Neuron (in vitro differentiated cells): ENCODE results near the gene CLDN7.

ENCODE experiments used
- H2AFZ ChIP-seq: one replicate; pipeline ENCODE4 v1.6.1; 2013; ENCODE audit warnings: low read depth, mild to moderate bottlenecking, inconsistent platforms, low read length, moderate library complexity
- H3K27me3 ChIP-seq: one replicate; pipeline ENCODE4 v1.6.1; 2013; ENCODE audit warnings: low read length; ENCODE audit not compliant: insufficient read depth
- H3K36me3 ChIP-seq: one replicate; pipeline ENCODE4 v1.6.1; 2013; ENCODE audit warnings: low read length; ENCODE audit not compliant: insufficient read depth
- H3K4me1 ChIP-seq: one replicate; pipeline ENCODE4 v1.6.1; 2013; ENCODE audit warnings: low read length; ENCODE audit not compliant: insufficient read depth
- H3K4me3 ChIP-seq: 2 replicates; pipeline ENCODE4 v1.5.1; 2013; ENCODE audit warnings: mild to moderate bottlenecking, low read length, moderate library complexity
- H3K9me3 ChIP-seq: one replicate; pipeline ENCODE4 v1.6.1; 2013; ENCODE audit warnings: low read length

The CLDN7 gene

GRCh38 chr17:7242717-7243452 lies 19.4 kb downstream of the CLDN7 start:
- H3K4me3 ChIP-seq = peak overlapping the region; percentile 80
- H3K36me3 ChIP-seq = peaks cover 44% of the 10 kb centered on the region
- H3K4me1 ChIP-seq = peaks cover 26% of the 10 kb centered on the region
- H2AFZ ChIP-seq = peak overlapping the region; percentile 60
- no peaks in the 10 kb centered on the region for H3K9me3 ChIP-seq
- no peaks in the 10 kb centered on the region for H3K27me3 ChIP-seq

- Histone ChIP-seq H3K27me3 (no peaks in the 10 kb centered on the region), H3K36me3 (peaks cover 45% of the 10 kb centered on the region), H3K4me3 (peak within 1 kb of the TSS; percentile 80), H3K9me3 (no peaks in the 10 kb centered on the region), H3K4me1 (peaks cover 32% of the 10 kb centered on the region), H2AFZ (peak within 1 kb of the TSS; percentile 60)
These were observed 20.2 kb downstream of the CLDN7 start, which contains the start of gene GABARAP for GRCh38 chr17:7241783-7242716. GABARAP (minus strand) TSS chr17:7242449; CDS start chr17:7242330, 119 bp downstream.

DNA sequence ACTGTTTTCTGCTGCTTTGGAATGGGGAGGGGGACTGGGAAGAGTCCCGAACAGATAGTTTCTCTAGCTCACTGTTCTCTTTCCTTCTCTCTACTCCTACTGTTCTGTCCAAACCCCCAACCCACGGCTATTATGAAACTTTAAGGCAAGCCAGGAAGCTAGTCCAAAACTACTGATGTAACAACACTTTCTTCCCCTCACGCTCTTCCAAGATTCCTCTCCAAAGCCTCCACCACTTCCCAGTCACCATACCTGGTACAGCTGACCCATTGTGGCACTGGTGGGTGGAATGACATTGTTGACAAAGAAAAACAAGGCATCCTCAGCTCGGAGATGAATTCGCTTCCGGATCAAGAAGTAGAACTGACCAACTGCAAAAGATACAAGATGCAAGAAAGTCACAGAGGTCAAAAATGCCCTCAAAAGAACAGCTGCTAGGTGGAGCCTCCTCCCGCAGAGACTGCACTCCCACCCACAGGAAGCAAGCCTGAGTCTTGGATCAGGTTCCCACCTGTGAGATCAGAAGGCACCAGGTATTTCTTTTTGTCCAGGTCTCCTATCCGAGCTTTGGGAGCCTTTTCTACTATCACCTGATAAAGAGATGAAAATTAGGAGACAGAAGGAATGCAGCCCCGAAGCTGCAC lies 21.1 kb downstream of the CLDN7 start:
- Histone ChIP-seq H3K36me3 (peaks cover 45% of the 10 kb centered on the region), H2AFZ (no peak overlapping the region), H3K4me3 (peak overlapping the region; percentile 80), H3K9me3 (no peaks in the 10 kb centered on the region), H3K27me3 (no peaks in the 10 kb centered on the region), H3K4me1 (peaks cover 37% of the 10 kb centered on the region)

DNA sequence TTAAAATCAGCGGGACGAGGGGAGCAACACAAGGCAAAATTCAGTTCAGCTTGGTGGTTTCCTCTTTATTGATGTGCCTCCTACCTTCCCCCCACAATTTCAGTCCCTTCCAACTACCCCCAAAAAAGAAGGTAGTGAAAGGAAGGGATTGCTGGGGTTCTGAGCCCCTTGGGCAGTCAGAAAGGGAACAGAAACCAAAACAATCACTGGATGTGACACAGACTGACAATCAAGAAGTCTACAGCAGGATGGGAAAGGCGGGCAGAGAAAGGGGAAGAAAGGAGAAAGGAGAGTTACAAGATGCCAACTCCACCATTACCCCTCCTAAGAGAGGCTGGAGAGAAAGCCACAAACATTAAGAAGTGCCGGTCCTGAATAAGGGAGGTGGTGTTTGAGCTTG lies 21.9 kb downstream of the CLDN7 start:
- H3K27me3 ChIP-seq = no peaks in the 10 kb centered on the region
- H2AFZ ChIP-seq = no peak overlapping the region
- H3K4me1 ChIP-seq = peaks cover 37% of the 10 kb centered on the region
- no peaks in the 10 kb centered on the region for H3K9me3 ChIP-seq
- H3K4me3 ChIP-seq = peak overlapping the region; percentile 80
- peaks cover 49% of the 10 kb centered on the region for H3K36me3 ChIP-seq

GRCh38 chr17:7239091-7240027 lies 22.9 kb downstream of the CLDN7 start, which contains the start of gene PHF23:
PHF23 (minus strand) TSS chr17:7239457; CDS start chr17:7239279, 178 bp downstream.
- H3K36me3 ChIP-seq = peaks cover 47% of the 10 kb centered on the region
- H3K4me1 ChIP-seq = peaks cover 46% of the 10 kb centered on the region

GRCh38 chr17:7238420-7239090 lies 23.7 kb downstream of the CLDN7 start:
- Histone ChIP-seq H3K4me3 (peak overlapping the region; percentile 95), H3K4me1 (peaks cover 46% of the 10 kb centered on the region), H3K27me3 (no peaks in the 10 kb centered on the region), H3K9me3 (no peaks in the 10 kb centered on the region), H2AFZ (no peak overlapping the region), H3K36me3 (peaks cover 40% of the 10 kb centered on the region)

More at GRCh38 chr17:7239091-7240027, 22.9 kb downstream of the CLDN7 start, which contains the start of gene PHF23:
- no peaks in the 10 kb centered on the region for H3K27me3 ChIP-seq
- H3K4me3 ChIP-seq = peak within 1 kb of the TSS; percentile 95
- no peak within 1 kb of the TSS for H2AFZ ChIP-seq
- H3K9me3 ChIP-seq = no peaks in the 10 kb centered on the region

- H3K27me3 ChIP-seq = no peaks in the 10 kb centered on the region
- H3K4me3 ChIP-seq = peak overlapping the region; percentile 95
- peaks cover 40% of the 10 kb centered on the region for H3K36me3 ChIP-seq
- H3K4me1 ChIP-seq = peaks cover 44% of the 10 kb centered on the region
- no peak overlapping the region for H2AFZ ChIP-seq
- H3K9me3 ChIP-seq = no peaks in the 10 kb centered on the region
These were observed 24.4 kb downstream of the CLDN7 start for GRCh38 chr17:7237761-7238419.

DNA sequence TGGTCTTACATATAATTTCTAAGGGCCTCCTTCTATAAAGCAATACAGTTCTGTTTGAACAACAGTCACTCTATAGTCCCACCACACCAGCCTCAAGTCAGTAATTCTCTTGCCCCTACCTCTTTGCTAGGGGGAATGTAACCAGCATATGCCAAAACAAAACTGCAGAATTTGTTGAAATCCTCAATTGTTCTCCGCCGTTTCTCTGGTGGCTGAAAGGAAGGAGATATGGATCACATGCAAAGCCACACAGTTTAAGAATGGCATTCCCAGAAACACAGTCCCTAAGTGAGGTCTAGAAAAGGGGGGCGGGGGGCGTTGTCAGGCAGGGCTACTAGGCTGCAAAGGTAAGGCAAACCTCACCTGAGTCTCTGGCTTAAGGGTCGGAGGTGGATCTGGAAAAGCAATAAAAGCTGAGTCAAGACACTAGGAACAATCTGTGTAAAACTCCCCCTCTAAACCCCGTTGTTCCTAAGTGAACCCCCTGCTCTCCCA lies 25.0 kb downstream of the CLDN7 start:
- Histone ChIP-seq H2AFZ (no peak overlapping the region), H3K36me3 (peaks cover 40% of the 10 kb centered on the region), H3K27me3 (no peaks in the 10 kb centered on the region), H3K4me1 (peaks cover 48% of the 10 kb centered on the region), H3K9me3 (no peaks in the 10 kb centered on the region), H3K4me3 (peak overlapping the region; percentile 95)

- no peaks in the 10 kb centered on the region for H3K9me3 ChIP-seq
- H2AFZ ChIP-seq = no peak overlapping the region
- no peaks in the 10 kb centered on the region for H3K27me3 ChIP-seq
- peaks cover 53% of the 10 kb centered on the region for H3K4me1 ChIP-seq
- peaks cover 40% of the 10 kb centered on the region for H3K36me3 ChIP-seq
- H3K4me3 ChIP-seq = peak overlapping the region; percentile 95
These were observed 25.5 kb downstream of the CLDN7 start for GRCh38 chr17:7236808-7237207.

DNA sequence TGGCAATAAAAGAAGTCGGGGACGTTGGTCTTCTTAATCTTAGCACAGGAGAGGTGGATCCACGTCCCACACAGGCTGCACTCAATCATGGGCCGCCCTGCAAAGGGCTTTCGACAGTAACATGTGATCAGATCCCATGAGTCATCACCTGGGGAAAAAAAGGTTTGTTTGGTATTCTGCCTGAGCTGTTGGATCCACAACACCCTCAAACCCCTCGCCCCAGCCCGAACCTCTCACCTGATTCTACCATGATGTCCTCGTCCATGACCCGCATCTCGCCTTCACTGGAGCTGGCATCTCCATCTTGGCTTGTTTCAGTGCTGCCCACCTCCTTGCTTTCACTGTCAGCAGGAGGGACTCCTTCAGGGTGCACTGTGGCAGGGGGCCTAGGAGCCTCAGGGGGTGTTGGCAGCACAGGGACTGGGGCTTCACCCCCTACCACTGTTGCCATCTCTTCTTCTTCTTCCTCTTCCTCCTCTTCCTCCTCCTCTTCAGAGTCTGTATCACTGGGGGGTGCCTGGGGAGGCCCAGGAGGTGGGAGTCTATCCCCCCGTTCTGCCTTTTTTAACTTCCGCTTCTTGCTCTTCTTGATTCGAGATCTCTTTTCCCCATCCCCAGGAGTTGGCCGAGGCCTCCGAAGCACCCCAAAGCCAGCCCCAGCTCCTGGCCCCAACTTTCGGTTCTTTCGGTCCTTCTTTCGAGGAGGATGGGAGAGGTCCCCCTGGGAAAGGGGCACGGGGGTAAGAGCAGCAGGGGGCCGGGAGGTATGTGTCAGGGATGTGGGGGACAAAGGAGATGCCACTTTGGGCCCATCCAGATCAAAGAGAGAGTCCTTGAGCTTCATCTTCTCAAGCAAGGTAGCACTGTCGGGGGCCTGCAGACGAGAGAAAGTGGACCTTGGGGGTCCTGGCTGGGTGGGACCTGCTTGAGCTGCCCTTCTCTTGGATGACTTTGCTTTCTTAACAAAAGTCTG lies 26.3 kb downstream of the CLDN7 start:
- Histone ChIP-seq H3K4me1 (peaks cover 47% of the 10 kb centered on the region), H3K36me3 (peaks cover 35% of the 10 kb centered on the region), H3K9me3 (no peaks in the 10 kb centered on the region), H2AFZ (no peak overlapping the region), H3K4me3 (no peak overlapping the region), H3K27me3 (no peaks in the 10 kb centered on the region)
